HepG2 (cell line): ENCODE data around the gene ERBB3. TPM values are rescaled to one million over a fixed set of nuclear protein-coding genes. Genes with fewer than 3 reads are reported as not detected.

Experiments
- ZBTB40 ChIP-seq, 2 experiments: fragments of 450-650 bp in 1 of 2; sonication (generic) in 1 of 2; formaldehyde crosslinking in 1 of 2; IDR thresholded peaks; 2 replicates each; pipeline versions ENCODE4 v1.6.1 to v1.8.0; 2016 to 2022; ENCODE audit warnings: antibody characterized with exemption in 1 of 2, mild to moderate bottlenecking in 1 of 2, missing genetic modification reagents in 1 of 2
- polyA plus RNA-seq, 8 experiments: library from polyadenylated mRNA; depleted of rRNA in 3 of 8; stranded (reverse) in 7 of 8; unstranded in 1 of 8; fragments of >200 nt; fragmentation: Illumina TruSeq in 4 of 8; extraction: Trizol in 4 of 8; gene quantifications; 2 replicates each; pipeline versions ENCODE4 v1.2.1 to v1.2.3, GENCODE V29; 2011 to 2016; ENCODE audit warnings: low read depth in 4 of 8, missing spikeins in 1 of 8, mixed read lengths in 1 of 8; ENCODE audit not compliant: insufficient read depth in 1 of 8
- total RNA-seq, 5 experiments: library from RNA; depleted of rRNA; stranded (reverse); fragments of >200 nt; fragmentation: Illumina TruSeq; extraction: Trizol; gene quantifications; 2 replicates each; pipeline ENCODE4 v1.2.3, GENCODE V29; 2016; ENCODE audit warnings: low read depth in 1 of 5

ERBB3 gene
- total and polyA plus RNA-seq, 2 of the 13 experiments (the other 11 are each of a cell fraction or from before 2014, with no cell fraction given): 93.6 to 358 TPM

GRCh38 chr12:56078427-56078826, 1.5 kb upstream of the ERBB3 start (continued):
- TF ChIP-seq ZBTB40 (IDR thresholded peaks at IDR 0.05): no peak
- TF ChIP-seq ZBTB40 (CRISPR knock-in tag; IDR thresholded peaks at IDR 0.05): no peak
- TF ChIP-seq, all 625 proteins: peak for 3
